Gastroesophageal sphincter (tissue), 4 donors: Measurements from ENCODE around the gene CTNNA3. TPM values are rescaled to one million over a fixed set of nuclear protein-coding genes. Genes with fewer than 3 reads are reported as not detected.

Experiments
- ATAC-seq: fragments of 150-250 bp; one replicate; pipeline ENCODE4 v1.9.1; 2016; ENCODE audit warnings: mild to moderate bottlenecking, moderate library complexity
- H3K27ac ChIP-seq, 4 donors: fragments of 200-600 bp; sonication (generic) in 3 of 4; 1 replicate in 3 of 4; 2 replicates in 1 of 4; pipeline ENCODE4 v1.5.1; 2016 to 2019
- H3K27me3 ChIP-seq: fragments of 200-600 bp; sonication (generic); one replicate; pipeline ENCODE4 v1.5.1; 2019
- H3K36me3 ChIP-seq, 2 donors: fragments of 200-600 bp; sonication (generic); one replicate each; pipeline ENCODE4 v1.5.1; 2019; ENCODE audit warnings: control low read depth in 1 of 2
- H3K4me1 ChIP-seq, 3 donors: fragments of 200-600 bp; sonication (generic); 1 replicate in 2 of 3; 2 replicates in 1 of 3; pipeline ENCODE4 v1.5.1; 2016 to 2019; ENCODE audit warnings: control low read depth in 2 of 3
- H3K4me3 ChIP-seq, 2 donors: fragments of 200-600 bp; sonication (generic); one replicate each; pipeline ENCODE4 v1.5.1; 2019; ENCODE audit warnings: mild to moderate bottlenecking in 1 of 2, moderate library complexity in 1 of 2
- H3K9me3 ChIP-seq, 3 donors: fragments of 200-600 bp; sonication (generic); one replicate each; pipeline ENCODE4 v1.5.1; 2017 to 2019; ENCODE audit warnings: control low read depth in 2 of 3
- EP300 ChIP-seq: sonication (generic); formaldehyde crosslinking; IDR thresholded peaks from one replicate; pipeline ENCODE4 v1.6.1; 2017; ENCODE audit warnings: antibody characterized with exemption, mild to moderate bottlenecking
- POLR2A ChIP-seq, 2 donors: fragments of 450-650 bp; IDR thresholded peaks; one replicate each; pipeline ENCODE4 v1.6.1; 2017; ENCODE audit warnings: antibody characterized with exemption in 2 of 2, mild to moderate bottlenecking in 2 of 2, moderate library complexity in 1 of 2
- POLR2AphosphoS5 ChIP-seq: sonication (generic); formaldehyde crosslinking; IDR thresholded peaks from one replicate; pipeline ENCODE4 v1.6.1; 2017; ENCODE audit warnings: antibody characterized with exemption
- WGBS, 2 donors: methylation state at CpG; one replicate each; pipeline ENCODE4 v1.1.5; 2018; ENCODE audit warnings: low coverage in 1 of 2; 5-methylcytosine and 5-hydroxymethylcytosine counted together
- total RNA-seq, 4 donors: library from RNA; depleted of rRNA; stranded (reverse); fragments of >200 nt; gene quantifications; one replicate each; pipeline ENCODE4 v1.1.0, GENCODE V29; 2016
- TF ChIP-seq, protein P1 (sequence below), 4 experiments: fragments of 200-600 bp in 2 of 4; fragments of 450-650 bp in 2 of 4; sonication (generic) in 1 of 4; IDR thresholded peaks; one replicate each; pipeline ENCODE4 v1.5.1; 2017 to 2019; ENCODE audit warnings: antibody characterized with exemption in 4 of 4, mild to moderate bottlenecking in 2 of 4, moderate library complexity in 2 of 4

The CTNNA3 gene
- total RNA-seq, 4 donors from 2014 or later = 5.1 to 22.0 (median 13.8) TPM

GRCh38 chr10:66353422-66353821 lies 1342.6 kb downstream of the CTNNA3 start:
- no peaks in the 10 kb centered on the region for H3K9me3 ChIP-seq
- WGBS, 2 donors = 46 to 90% methylated on average over 3 of the region's 3 CpGs

GRCh38 chr10:66350622-66351399 lies 1345.2 kb downstream of the CTNNA3 start:
- H3K9me3 ChIP-seq = no peaks in the 10 kb centered on the region
- WGBS, 2 donors = 87 to 100% methylated on average over 1 of the region's 1 CpG
- no peaks in the 10 kb centered on the region for H3K27me3 ChIP-seq
- no peaks in the 10 kb centered on the region for H3K36me3 ChIP-seq
- TF ChIP-seq POLR2A (IDR thresholded peaks at IDR 0.05) (no peak), EP300 (no peak), POLR2AphosphoS5 (no peak)
- TF ChIP-seq, protein P1, sequence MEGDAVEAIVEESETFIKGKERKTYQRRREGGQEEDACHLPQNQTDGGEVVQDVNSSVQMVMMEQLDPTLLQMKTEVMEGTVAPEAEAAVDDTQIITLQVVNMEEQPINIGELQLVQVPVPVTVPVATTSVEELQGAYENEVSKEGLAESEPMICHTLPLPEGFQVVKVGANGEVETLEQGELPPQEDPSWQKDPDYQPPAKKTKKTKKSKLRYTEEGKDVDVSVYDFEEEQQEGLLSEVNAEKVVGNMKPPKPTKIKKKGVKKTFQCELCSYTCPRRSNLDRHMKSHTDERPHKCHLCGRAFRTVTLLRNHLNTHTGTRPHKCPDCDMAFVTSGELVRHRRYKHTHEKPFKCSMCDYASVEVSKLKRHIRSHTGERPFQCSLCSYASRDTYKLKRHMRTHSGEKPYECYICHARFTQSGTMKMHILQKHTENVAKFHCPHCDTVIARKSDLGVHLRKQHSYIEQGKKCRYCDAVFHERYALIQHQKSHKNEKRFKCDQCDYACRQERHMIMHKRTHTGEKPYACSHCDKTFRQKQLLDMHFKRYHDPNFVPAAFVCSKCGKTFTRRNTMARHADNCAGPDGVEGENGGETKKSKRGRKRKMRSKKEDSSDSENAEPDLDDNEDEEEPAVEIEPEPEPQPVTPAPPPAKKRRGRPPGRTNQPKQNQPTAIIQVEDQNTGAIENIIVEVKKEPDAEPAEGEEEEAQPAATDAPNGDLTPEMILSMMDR (IDR thresholded peaks at IDR 0.05) = no peak
- H3K4me1 ChIP-seq = no peaks in the 10 kb centered on the region
- H3K27ac ChIP-seq = no peak overlapping the region
- ATAC-seq = no peak
- H3K4me3 ChIP-seq = no peak overlapping the region

More at GRCh38 chr10:66353422-66353821, 1342.6 kb downstream of the CTNNA3 start:
- no peak overlapping the region for H3K27ac ChIP-seq
- H3K4me3 ChIP-seq = no peak overlapping the region
- no peaks in the 10 kb centered on the region for H3K27me3 ChIP-seq
- no peak for ATAC-seq
- no peaks in the 10 kb centered on the region for H3K4me1 ChIP-seq
- TF ChIP-seq EP300 (no peak), POLR2AphosphoS5 (no peak), POLR2A (IDR thresholded peaks at IDR 0.05) (no peak)
- TF ChIP-seq, protein P1 (IDR thresholded peaks at IDR 0.05) = no peak
- no peaks in the 10 kb centered on the region for H3K36me3 ChIP-seq

DNA sequence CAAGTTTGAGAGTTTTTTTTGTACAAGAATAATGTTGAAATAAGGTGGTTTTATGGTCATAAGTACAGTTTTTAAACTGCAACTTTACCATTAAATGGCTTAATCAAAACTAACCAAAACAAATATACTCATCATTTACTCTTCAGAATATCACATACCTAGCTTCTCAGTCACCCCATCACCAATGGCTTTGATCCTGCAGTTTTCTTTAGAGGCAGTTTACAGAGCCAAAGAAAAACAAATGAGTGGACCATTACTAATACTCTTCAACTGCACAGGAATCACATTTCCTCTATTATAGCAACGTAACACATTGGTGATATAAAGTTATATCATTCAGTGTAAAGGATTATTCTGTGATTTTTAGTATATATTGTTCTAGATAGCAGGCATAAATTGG lies 1346.3 kb downstream of the CTNNA3 start:
- Histone ChIP-seq H3K9me3 (no peaks in the 10 kb centered on the region), H3K4me1 (no peaks in the 10 kb centered on the region), H3K36me3 (no peaks in the 10 kb centered on the region), H3K27ac (no peak overlapping the region), H3K27me3 (no peaks in the 10 kb centered on the region), H3K4me3 (no peak overlapping the region)
- WGBS, 2 donors = 60% methylated on average over 1 of the region's 1 CpG
- ATAC-seq = no peak
- TF ChIP-seq POLR2AphosphoS5 (no peak), POLR2A (IDR thresholded peaks at IDR 0.05) (no peak), EP300 (no peak)
- TF ChIP-seq, protein P1 (IDR thresholded peaks at IDR 0.05) = no peak

GRCh38 chr10:66349076-66349475 lies 1346.9 kb downstream of the CTNNA3 start:
- H3K4me3 ChIP-seq = no peak overlapping the region
- H3K9me3 ChIP-seq = no peaks in the 10 kb centered on the region
- no peak overlapping the region for H3K27ac ChIP-seq
- H3K4me1 ChIP-seq = no peaks in the 10 kb centered on the region
- no peaks in the 10 kb centered on the region for H3K27me3 ChIP-seq
- ATAC-seq = no peak
- no peak for TF ChIP-seq POLR2A (IDR thresholded peaks at IDR 0.05)
- 88 to 90% methylated on average over 1 to 2 of the region's 2 CpGs for WGBS, 2 donors
- H3K36me3 ChIP-seq = no peaks in the 10 kb centered on the region

DNA sequence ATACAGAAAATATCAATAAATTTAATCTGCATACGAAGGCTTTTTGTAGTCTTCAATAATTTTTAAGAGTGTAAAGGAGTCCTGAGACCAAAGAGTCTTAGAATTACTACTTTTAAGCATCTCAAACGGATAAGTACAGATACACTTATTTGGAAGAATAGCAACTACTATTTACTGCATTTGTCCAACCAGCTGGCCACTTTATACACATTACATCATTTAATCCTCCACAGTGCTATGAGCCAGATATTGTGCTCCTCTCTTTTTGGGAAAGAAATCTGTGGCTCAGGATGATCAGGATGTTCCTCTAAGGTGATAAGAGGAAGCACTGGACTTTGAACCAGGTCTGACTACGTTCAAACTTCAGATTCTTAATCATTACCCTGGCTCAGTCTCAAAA lies 1358.8 kb downstream of the CTNNA3 start:
- no peak for ATAC-seq

More for the DNA sequence above, 1358.8 kb downstream of the CTNNA3 start:
- Histone ChIP-seq H3K36me3 (no peaks in the 10 kb centered on the region), H3K27ac (no peak overlapping the region), H3K4me3 (no peak overlapping the region), H3K4me1 (no peaks in the 10 kb centered on the region), H3K9me3 (peaks cover 0 to 10% (median 0%) of the 10 kb centered on the region in 3 donors), H3K27me3 (no peaks in the 10 kb centered on the region)
- 35 to 63% methylated on average over 3 of the region's 3 CpGs for WGBS, 2 donors
- TF ChIP-seq POLR2AphosphoS5 (no peak), EP300 (no peak), POLR2A (IDR thresholded peaks at IDR 0.05) (no peak)
- TF ChIP-seq, protein P1 (IDR thresholded peaks at IDR 0.05) = no peak
